GM12878 (cell line): ENCODE data around the gene PCDHGA5. TPM values are rescaled to one million over a fixed set of nuclear protein-coding genes. Genes with fewer than 3 reads are reported as not detected.

Experiments used
- ATAC-seq: fragments of 200-7000 bp; cut with Tn5 transposase; 3 replicates; pipeline ENCODE4 v1.9.1; 2020; ENCODE audit warnings: mild to moderate bottlenecking, moderate library complexity
- BruUV-seq: library from RNA; stranded (reverse); fragments of 400-500 nt; replicated peaks from 2 replicates; lab custom pipeline; 2021; lab: Mats Ljungman, UMichigan
- CTCF ChIA-PET: fragments of 300-600 bp; sonication (Branson Sonifier 250); formaldehyde crosslinking; extraction: SDS; loops from one replicate; lab custom pipeline; 2021; ENCODE audit warnings: inconsistent platforms; lab: Yijun Ruan, JAX
- POLR2A ChIA-PET: fragments of 350-600 bp; formaldehyde crosslinking; extraction: SDS; loops from one replicate; lab custom pipeline; 2021; ENCODE audit warnings: inconsistent platforms; lab: Charles Lee
- RAD21 ChIA-PET: fragments of 300-600 bp; sonication (Branson Sonifier 250); formaldehyde crosslinking; loops from one replicate; lab custom pipeline; 2023; ENCODE audit warnings: antibody characterized with exemption; ENCODE audit not compliant: unreplicated experiment; lab: Charles Lee
- SMC1A ChIA-PET: fragments of 300-600 bp; sonication (Branson Sonifier 250); formaldehyde crosslinking; loops from one replicate; lab custom pipeline; 2023; ENCODE audit not compliant: unreplicated experiment, uncharacterized antibody; lab: Charles Lee
- DNase-seq: peaks from one replicate; pipeline ENCODE4 v3.0.0-alpha.2; 2011; ENCODE audit warnings: low read depth, low spot score
- FAIRE-seq: peaks from 3 replicates; lab custom pipeline; 2011; peaks lifted over from hg19 to GRCh38; lab: Jason Lieb, UNC
- H2AFZ ChIP-seq: 2 replicates; pipeline ENCODE4 v1.6.0; 2011; ENCODE audit warnings: low read depth, low read length, control low read depth; ENCODE audit not compliant: control insufficient read depth
- H3K27ac ChIP-seq: 2 replicates; pipeline ENCODE4 v1.5.1; 2011; ENCODE audit warnings: control low read depth; ENCODE audit not compliant: control insufficient read depth, insufficient read depth
- H3K27me3 ChIP-seq, 2 experiments: replicated peaks in 1 of 2; 2 replicates each; pipeline versions ENCODE4 v1.6.0 to v1.6.1; 2011; ENCODE audit warnings: low read length in 1 of 2; ENCODE audit not compliant: control insufficient read depth in 2 of 2, insufficient read depth in 2 of 2
- H3K36me3 ChIP-seq, 2 experiments: 2 replicates each; pipeline ENCODE4 v1.5.1; 2011; ENCODE audit warnings: low read length in 1 of 2; ENCODE audit not compliant: control insufficient read depth in 2 of 2, insufficient read depth in 2 of 2
- H3K4me1 ChIP-seq: 2 replicates; pipeline ENCODE4 v1.6.1; 2011; ENCODE audit warnings: mild to moderate bottlenecking, low read length, moderate library complexity, mixed read lengths; ENCODE audit not compliant: control insufficient read depth, insufficient read depth
- H3K4me2 ChIP-seq: 2 replicates; pipeline ENCODE4 v1.6.0; 2011; ENCODE audit warnings: control low read depth; ENCODE audit not compliant: control insufficient read depth, insufficient read depth
- H3K4me3 ChIP-seq: fragments of 200-600 bp; sonication (generic); 2 replicates; pipeline ENCODE4 v1.5.1; 2016
- H3K79me2 ChIP-seq: 2 replicates; pipeline ENCODE4 v1.6.0; 2011; ENCODE audit warnings: low read length; ENCODE audit not compliant: control insufficient read depth, insufficient read depth
- H3K9ac ChIP-seq: 2 replicates; pipeline ENCODE4 v1.8.0; 2011; ENCODE audit warnings: low read length, control low read depth, mixed read lengths; ENCODE audit not compliant: control insufficient read depth, insufficient read depth
- H3K9me3 ChIP-seq: replicated peaks from 3 replicates; pipeline ENCODE4 v1.5.1; 2011; ENCODE audit warnings: mild to moderate bottlenecking, low read length; ENCODE audit not compliant: control insufficient read depth, insufficient read depth
- H4K20me1 ChIP-seq: 2 replicates; pipeline ENCODE4 v1.6.0; 2011; ENCODE audit not compliant: control insufficient read depth, insufficient read depth
- ATF7 ChIP-seq: fragments of 450-650 bp; IDR thresholded peaks from 2 replicates; pipeline ENCODE4 v1.6.1; 2016; ENCODE audit warnings: low read depth, mild to moderate bottlenecking
- KDM1A ChIP-seq: fragments of 200-600 bp; sonication (generic); IDR thresholded peaks from 2 replicates; pipeline ENCODE4 v1.6.1; 2016; ENCODE audit warnings: borderline replicate concordance
- NR2F1 ChIP-seq: fragments of 450-650 bp; conservative IDR thresholded peaks from 2 replicates; pipeline ENCODE4 v1.6.1; 2017; ENCODE audit warnings: mild to moderate bottlenecking
- ZBED1 ChIP-seq: IDR thresholded peaks from 2 replicates; pipeline ENCODE4 v1.6.1; 2016; ENCODE audit warnings: borderline replicate concordance
- WGBS: methylation state at CpG from one replicate; pipeline ENCODE4 v1.1.6; 2016; ENCODE audit warnings: low lambda C conversion rate; ENCODE audit not compliant: insufficient replicate concordance, insufficient coverage; ENCODE audit errors: missing lambda C conversion rate; 5-methylcytosine and 5-hydroxymethylcytosine counted together
- in situ Hi-C: fragments of 300-500 bp; cut with MboI; formaldehyde crosslinking; loops from 9 replicates; pipeline ENCODE4 v1.14.3; 2018; ENCODE audit warnings: mixed read lengths
- intact Hi-C: fragments of 100-400 bp; cut with micrococcal nuclease; formaldehyde crosslinking; loops from one replicate; pipeline ENCODE4 v1.14.2; 2022; ENCODE audit not compliant: unreplicated experiment
- polyA plus RNA-seq, 11 experiments: library from polyadenylated mRNA; depleted of rRNA in 4 of 11; unstranded in 6 of 11; stranded (reverse) in 5 of 11; fragments of >200 nt; fragmentation: Nextera tagmentation in 4 of 11; fragmentation: Illumina TruSeq in 1 of 11; extraction: Ambion mirVana in 4 of 11; extraction: Trizol in 1 of 11; gene quantifications; 1 replicate in 1 of 11; 2 replicates in 10 of 11; pipeline versions ENCODE4 v1.2.1 to v1.2.3, GENCODE V29; 2011 to 2016; ENCODE audit warnings: inconsistent platforms in 2 of 11, missing spikeins in 2 of 11, low read depth in 1 of 11
- total RNA-seq, 4 experiments: library from RNA; depleted of rRNA in 3 of 4; stranded (reverse); fragments of >200 nt in 3 of 4; fragmentation: Illumina TruSeq in 1 of 4; extraction: Trizol in 1 of 4; gene quantifications; 2 replicates each; pipeline versions ENCODE4 v1.2.1 to v1.2.3, GENCODE V29; 2013 to 2021
- TF ChIP-seq, protein P1 (sequence below): fragments of 450-650 bp; conservative IDR thresholded peaks from 2 replicates; pipeline ENCODE4 v1.6.1; 2017; ENCODE audit warnings: mild to moderate bottlenecking, moderate library complexity
- TF ChIP-seq, protein P2 (sequence below): IDR thresholded peaks from 2 replicates; pipeline ENCODE4 v1.6.1; 2012; ENCODE audit warnings: mild to moderate bottlenecking, low read depth, low read length

The PCDHGA5 gene
- total and polyA plus RNA-seq, 10 of the 15 experiments (the other 5 are each of a cell fraction or from before 2014, with no cell fraction given) = 0.10 to 0.23 (median 0.16) TPM; not detected in 4

DNA sequence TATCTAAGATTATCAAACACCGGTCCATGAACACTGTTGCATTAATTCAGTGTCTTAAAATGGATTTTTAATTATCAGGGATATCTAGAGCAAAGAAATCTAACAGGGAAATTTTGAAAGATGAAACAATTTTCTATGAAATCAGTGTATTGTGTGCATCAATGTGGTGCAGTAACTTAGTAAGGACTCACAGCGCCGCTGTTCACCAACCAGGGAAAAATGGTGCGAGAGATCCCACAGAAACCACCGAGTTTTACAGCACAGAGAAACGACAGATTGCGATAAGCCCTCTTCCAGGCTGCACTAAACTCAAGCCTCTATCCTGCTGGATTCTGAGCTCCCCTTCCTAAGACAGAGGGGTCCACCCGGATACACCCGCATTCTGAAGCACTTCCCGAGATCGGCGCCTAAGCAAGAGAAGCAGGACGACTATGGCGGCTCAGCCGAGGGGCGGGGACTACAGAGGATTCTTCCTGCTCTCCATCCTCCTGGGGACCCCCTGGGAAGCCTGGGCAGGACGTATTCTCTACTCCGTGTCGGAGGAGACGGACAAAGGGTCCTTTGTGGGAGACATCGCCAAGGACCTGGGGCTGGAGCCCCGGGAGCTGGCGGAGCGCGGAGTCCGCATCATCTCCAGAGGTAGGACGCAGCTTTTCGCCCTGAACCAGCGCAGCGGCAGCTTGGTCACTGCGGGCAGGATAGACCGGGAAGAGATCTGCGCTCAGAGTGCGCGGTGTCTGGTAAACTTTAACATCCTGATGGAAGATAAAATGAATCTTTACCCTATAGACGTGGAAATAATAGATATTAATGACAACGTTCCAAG lies 18.7 kb downstream of the PCDHGA5 start, which contains the start of gene PCDHGA7:
Gene PCDHGA7, plus strand, starts transcription at position 274 of the 826 bp plus-strand sequence. Its CDS starts 158 bp downstream, at position 432.
- DNase-seq (no peak), ATAC-seq (no peak), FAIRE-seq (no peak)
- H3K79me2 ChIP-seq = no peaks in the 10 kb centered on the region
- CTCF ChIA-PET = interaction anchor here (0.8 to 1.5 kb wide), 2 partner anchors 9 to 175 kb away, joined by 3 read pairs; no protein-coding TSS in a partner anchor
- SMC1A ChIA-PET = no interaction called here
- no peak within 1 kb of the TSS for H2AFZ ChIP-seq
- H3K36me3 ChIP-seq = no peaks in the 10 kb centered on the region
- POLR2A ChIA-PET = no interaction called here
- no peaks in the 10 kb centered on the region for H3K27me3 ChIP-seq
- H3K4me1 ChIP-seq = no peaks in the 10 kb centered on the region
- RAD21 ChIA-PET = no interaction called here
- no peaks in the 10 kb centered on the region for H4K20me1 ChIP-seq
- H3K4me3 ChIP-seq = no peak within 1 kb of the TSS
- intact Hi-C loops (no loop called here), in situ Hi-C loops (no loop called here)
- H3K27ac ChIP-seq = no peak within 1 kb of the TSS
- WGBS = 13% methylated on average over 37 of the region's 37 CpGs
- TF ChIP-seq KDM1A = no peak
- no peak for TF ChIP-seq ATF7
- TF ChIP-seq, protein P1, sequence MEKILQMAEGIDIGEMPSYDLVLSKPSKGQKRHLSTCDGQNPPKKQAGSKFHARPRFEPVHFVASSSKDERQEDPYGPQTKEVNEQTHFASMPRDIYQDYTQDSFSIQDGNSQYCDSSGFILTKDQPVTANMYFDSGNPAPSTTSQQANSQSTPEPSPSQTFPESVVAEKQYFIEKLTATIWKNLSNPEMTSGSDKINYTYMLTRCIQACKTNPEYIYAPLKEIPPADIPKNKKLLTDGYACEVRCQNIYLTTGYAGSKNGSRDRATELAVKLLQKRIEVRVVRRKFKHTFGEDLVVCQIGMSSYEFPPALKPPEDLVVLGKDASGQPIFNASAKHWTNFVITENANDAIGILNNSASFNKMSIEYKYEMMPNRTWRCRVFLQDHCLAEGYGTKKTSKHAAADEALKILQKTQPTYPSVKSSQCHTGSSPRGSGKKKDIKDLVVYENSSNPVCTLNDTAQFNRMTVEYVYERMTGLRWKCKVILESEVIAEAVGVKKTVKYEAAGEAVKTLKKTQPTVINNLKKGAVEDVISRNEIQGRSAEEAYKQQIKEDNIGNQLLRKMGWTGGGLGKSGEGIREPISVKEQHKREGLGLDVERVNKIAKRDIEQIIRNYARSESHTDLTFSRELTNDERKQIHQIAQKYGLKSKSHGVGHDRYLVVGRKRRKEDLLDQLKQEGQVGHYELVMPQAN = no peak
- no peak for TF ChIP-seq ZBED1
- no peak for TF ChIP-seq NR2F1
- TF ChIP-seq, protein P2, sequence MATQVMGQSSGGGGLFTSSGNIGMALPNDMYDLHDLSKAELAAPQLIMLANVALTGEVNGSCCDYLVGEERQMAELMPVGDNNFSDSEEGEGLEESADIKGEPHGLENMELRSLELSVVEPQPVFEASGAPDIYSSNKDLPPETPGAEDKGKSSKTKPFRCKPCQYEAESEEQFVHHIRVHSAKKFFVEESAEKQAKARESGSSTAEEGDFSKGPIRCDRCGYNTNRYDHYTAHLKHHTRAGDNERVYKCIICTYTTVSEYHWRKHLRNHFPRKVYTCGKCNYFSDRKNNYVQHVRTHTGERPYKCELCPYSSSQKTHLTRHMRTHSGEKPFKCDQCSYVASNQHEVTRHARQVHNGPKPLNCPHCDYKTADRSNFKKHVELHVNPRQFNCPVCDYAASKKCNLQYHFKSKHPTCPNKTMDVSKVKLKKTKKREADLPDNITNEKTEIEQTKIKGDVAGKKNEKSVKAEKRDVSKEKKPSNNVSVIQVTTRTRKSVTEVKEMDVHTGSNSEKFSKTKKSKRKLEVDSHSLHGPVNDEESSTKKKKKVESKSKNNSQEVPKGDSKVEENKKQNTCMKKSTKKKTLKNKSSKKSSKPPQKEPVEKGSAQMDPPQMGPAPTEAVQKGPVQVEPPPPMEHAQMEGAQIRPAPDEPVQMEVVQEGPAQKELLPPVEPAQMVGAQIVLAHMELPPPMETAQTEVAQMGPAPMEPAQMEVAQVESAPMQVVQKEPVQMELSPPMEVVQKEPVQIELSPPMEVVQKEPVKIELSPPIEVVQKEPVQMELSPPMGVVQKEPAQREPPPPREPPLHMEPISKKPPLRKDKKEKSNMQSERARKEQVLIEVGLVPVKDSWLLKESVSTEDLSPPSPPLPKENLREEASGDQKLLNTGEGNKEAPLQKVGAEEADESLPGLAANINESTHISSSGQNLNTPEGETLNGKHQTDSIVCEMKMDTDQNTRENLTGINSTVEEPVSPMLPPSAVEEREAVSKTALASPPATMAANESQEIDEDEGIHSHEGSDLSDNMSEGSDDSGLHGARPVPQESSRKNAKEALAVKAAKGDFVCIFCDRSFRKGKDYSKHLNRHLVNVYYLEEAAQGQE = no peak
- no peak within 1 kb of the TSS for H3K9ac ChIP-seq
- H3K9me3 ChIP-seq = no peaks in the 10 kb centered on the region; the same call in 2 of the 3 replicates
- H3K4me2 ChIP-seq = no peak within 1 kb of the TSS
- BruUV-seq = no TSS peak
